ENCODE results near the gene ATP5PD. TPM values are rescaled to one million over a fixed set of nuclear protein-coding genes. Genes with fewer than 3 reads are reported as not detected.
"Not testable (repeated sequence)": the region's sequence is repeated elsewhere in the genome, so short reads cannot be mapped to it uniquely, and the experiment has no call there.

The ATP5PD gene
- total RNA-seq, 1 experiment from 2014 or later: 362 TPM

DNA sequence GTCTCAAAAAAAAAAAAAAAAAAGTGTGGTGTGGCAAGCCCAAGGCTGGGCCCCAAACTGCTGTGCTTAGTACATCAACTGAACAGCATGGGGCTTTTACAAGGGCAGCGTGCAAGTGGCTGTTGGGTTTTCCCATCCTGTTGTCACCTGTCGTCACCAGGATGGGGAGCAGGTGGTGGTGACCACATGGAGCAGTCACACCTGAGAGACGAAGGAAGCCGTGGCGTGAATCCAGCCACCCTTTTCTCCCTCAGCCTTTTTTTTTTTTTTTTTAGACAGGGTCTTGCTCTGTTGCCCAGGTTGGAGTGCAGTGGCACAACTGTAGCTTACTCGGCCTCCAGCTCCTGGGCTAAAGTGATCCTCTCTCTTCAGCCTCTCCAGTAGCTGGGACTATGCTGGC is 38.4 kb downstream of the ATP5PD start:
- intact Hi-C loops (cut with micrococcal nuclease): no loop called here
- H3K27ac Mint-ChIP-seq (ENCODE audit: low read depth, unreplicated experiment): no peak overlapping the region

DNA sequence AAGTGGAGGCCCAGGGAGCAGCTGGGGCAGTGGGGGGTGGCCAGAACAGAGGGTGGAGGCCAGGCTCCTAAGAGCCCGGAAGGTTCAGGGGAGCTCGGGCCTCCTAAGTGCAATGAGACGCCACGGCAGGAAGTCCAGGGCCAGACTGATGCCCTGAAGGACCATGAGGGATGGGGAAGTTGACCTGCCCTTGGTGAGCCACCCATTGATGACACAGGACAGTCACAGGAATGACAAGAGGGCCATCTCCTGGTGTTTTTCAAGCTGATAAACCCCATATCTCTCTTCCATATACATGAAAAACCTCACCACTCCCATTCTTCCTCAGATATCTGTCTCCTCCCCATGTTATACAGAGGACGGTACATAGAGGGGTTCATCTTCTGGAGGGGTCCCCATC is 40.1 kb downstream of the ATP5PD start:
- H3K27ac Mint-ChIP-seq (ENCODE audit: low read depth, unreplicated experiment): no peak overlapping the region
- H3K27me3 Mint-ChIP-seq (ENCODE audit: insufficient read depth, unreplicated experiment): no peaks in the 10 kb centered on the region
- no peak overlapping the region for H3K4me3 Mint-ChIP-seq (ENCODE audit: unreplicated experiment)
- peaks cover 11% of the 10 kb centered on the region for H3K36me3 Mint-ChIP-seq (ENCODE audit: insufficient read depth, unreplicated experiment)
- ChIA-PET CTCF (interaction anchor here (0.6 to 2.8 kb wide), 3 partner anchors 26 to 372 kb away, joined by 3 to 16 read pairs (median 4); no protein-coding TSS in a partner anchor), POLR2A (interaction anchor here (10.9 kb wide), 1 partner anchor 15 kb away, joined by 228 read pairs; the partner anchor contains the start of gene CDR2L)
- intact Hi-C loops (cut with micrococcal nuclease): loop anchor here (1.0 kb wide), 1 partner anchor 45 kb away; no protein-coding TSS in a partner anchor
- TF ChIP-seq, protein P1, sequence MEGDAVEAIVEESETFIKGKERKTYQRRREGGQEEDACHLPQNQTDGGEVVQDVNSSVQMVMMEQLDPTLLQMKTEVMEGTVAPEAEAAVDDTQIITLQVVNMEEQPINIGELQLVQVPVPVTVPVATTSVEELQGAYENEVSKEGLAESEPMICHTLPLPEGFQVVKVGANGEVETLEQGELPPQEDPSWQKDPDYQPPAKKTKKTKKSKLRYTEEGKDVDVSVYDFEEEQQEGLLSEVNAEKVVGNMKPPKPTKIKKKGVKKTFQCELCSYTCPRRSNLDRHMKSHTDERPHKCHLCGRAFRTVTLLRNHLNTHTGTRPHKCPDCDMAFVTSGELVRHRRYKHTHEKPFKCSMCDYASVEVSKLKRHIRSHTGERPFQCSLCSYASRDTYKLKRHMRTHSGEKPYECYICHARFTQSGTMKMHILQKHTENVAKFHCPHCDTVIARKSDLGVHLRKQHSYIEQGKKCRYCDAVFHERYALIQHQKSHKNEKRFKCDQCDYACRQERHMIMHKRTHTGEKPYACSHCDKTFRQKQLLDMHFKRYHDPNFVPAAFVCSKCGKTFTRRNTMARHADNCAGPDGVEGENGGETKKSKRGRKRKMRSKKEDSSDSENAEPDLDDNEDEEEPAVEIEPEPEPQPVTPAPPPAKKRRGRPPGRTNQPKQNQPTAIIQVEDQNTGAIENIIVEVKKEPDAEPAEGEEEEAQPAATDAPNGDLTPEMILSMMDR (IDR thresholded peaks at IDR 0.05; ENCODE audit: unreplicated experiment): no peak
- no peaks in the 10 kb centered on the region for H3K4me1 Mint-ChIP-seq (ENCODE audit: insufficient read depth, unreplicated experiment)
- no peaks in the 10 kb centered on the region for H3K9me3 Mint-ChIP-seq (ENCODE audit: unreplicated experiment)
- no TSS peak for BruUV-seq (replicated peaks)
- peak; percentile 27 for DNase-seq (ENCODE audit: unreplicated experiment)

More for the DNA sequence above, 38.4 kb downstream of the ATP5PD start:
- Mint-ChIP-seq H3K36me3 (ENCODE audit: insufficient read depth, unreplicated experiment) (no peaks in the 10 kb centered on the region), H3K4me1 (ENCODE audit: insufficient read depth, unreplicated experiment) (peaks cover 9% of the 10 kb centered on the region), H3K9me3 (ENCODE audit: unreplicated experiment) (no peaks in the 10 kb centered on the region), H3K4me3 (ENCODE audit: unreplicated experiment) (no peak overlapping the region), H3K27me3 (ENCODE audit: insufficient read depth, unreplicated experiment) (no peaks in the 10 kb centered on the region)
- TF ChIP-seq, protein P1 (IDR thresholded peaks at IDR 0.05; ENCODE audit: unreplicated experiment): no peak
- CTCF ChIA-PET: interaction anchor here (1.3 kb wide), 1 partner anchor 47 kb away, joined by 3 read pairs; no protein-coding TSS in a partner anchor
- BruUV-seq (replicated peaks): no TSS peak
- DNase-seq (ENCODE audit: unreplicated experiment): no peak
- POLR2A ChIA-PET: interaction anchor here (0.6 to 10.9 kb wide), 2 partner anchors 17 to 193 kb away, joined by 4 to 228 read pairs; partner anchors contain the start of gene CDR2L

DNA sequence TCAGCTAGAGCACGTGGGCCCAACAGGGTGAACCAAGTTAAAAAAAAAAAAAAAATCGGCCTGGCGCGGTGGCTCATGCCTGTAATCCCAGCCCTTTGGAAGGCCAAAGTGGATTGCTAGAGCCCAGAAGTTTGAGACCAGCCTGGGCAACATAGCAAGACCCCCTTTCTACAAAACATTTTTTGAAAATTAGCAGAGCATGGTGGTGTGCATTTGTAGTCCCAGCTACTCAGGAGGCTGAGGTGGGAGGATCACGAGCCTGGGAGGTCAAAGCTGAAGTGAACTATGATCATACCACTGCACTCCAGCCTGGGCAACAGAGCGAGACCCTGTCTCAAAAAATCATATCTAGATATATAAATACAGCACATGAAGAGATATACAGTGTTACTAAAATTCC is 40.7 kb downstream of the ATP5PD start:
- CTCF ChIA-PET: interaction anchor here (0.6 to 2.8 kb wide), 6 partner anchors 25 to 371 kb away, joined by 3 to 16 read pairs (median 3); no protein-coding TSS in a partner anchor
- intact Hi-C loops (cut with micrococcal nuclease): loop anchor here (1.0 kb wide), 1 partner anchor 45 kb away; no protein-coding TSS in a partner anchor
- POLR2A ChIA-PET: interaction anchor here (10.9 kb wide), 1 partner anchor 14 kb away, joined by 228 read pairs; the partner anchor contains the start of gene CDR2L

DNA sequence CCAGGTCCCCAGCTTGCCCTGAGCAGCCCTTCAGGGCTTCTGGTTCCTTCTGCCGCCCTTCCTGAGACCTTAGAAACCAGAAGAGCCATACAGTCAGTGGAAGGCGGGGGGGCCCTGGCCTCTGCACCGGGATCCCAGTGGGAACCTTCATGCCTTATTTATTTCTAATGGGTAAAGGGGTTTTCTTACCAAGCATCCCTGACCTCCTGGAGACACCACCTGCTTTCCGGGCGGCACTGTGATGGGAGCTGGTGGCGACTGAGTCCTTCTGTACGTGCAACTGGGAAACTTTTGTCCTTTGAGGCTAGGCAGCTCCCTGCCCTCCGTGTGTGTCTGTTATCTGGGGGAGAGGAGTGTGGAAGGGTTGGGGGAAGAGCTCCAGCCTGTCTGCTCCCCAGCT is 41.5 kb downstream of the ATP5PD start:
- no TSS peak for BruUV-seq (replicated peaks)
- H3K36me3 Mint-ChIP-seq (ENCODE audit: insufficient read depth, unreplicated experiment): peaks cover 16% of the 10 kb centered on the region
- H3K27ac Mint-ChIP-seq (ENCODE audit: low read depth, unreplicated experiment): no peak overlapping the region
- H3K27me3 Mint-ChIP-seq (ENCODE audit: insufficient read depth, unreplicated experiment): no peaks in the 10 kb centered on the region
- no peaks in the 10 kb centered on the region for H3K9me3 Mint-ChIP-seq (ENCODE audit: unreplicated experiment)
- H3K4me3 Mint-ChIP-seq (ENCODE audit: unreplicated experiment): no peak overlapping the region
- ChIA-PET CTCF (interaction anchor here (0.6 to 2.8 kb wide), 2 partner anchors 44 to 57 kb away, joined by 3 to 16 read pairs; no protein-coding TSS in a partner anchor), POLR2A (interaction anchor here (10.9 kb wide), 1 partner anchor 13 kb away, joined by 228 read pairs; the partner anchor contains the start of gene CDR2L)
- H3K4me1 Mint-ChIP-seq (ENCODE audit: insufficient read depth, unreplicated experiment): no peaks in the 10 kb centered on the region
- intact Hi-C loops (cut with micrococcal nuclease): no loop called here
- TF ChIP-seq, protein P1 (IDR thresholded peaks at IDR 0.05; ENCODE audit: unreplicated experiment): no peak
- DNase-seq (ENCODE audit: unreplicated experiment): no peak

More for the DNA sequence above, 40.7 kb downstream of the ATP5PD start:
- not testable (repeated sequence) for H3K4me3 Mint-ChIP-seq (ENCODE audit: unreplicated experiment); H3K27ac Mint-ChIP-seq (ENCODE audit: low read depth, unreplicated experiment); H3K27me3 Mint-ChIP-seq (ENCODE audit: insufficient read depth, unreplicated experiment); BruUV-seq (replicated peaks); H3K4me1 Mint-ChIP-seq (ENCODE audit: insufficient read depth, unreplicated experiment); H3K9me3 Mint-ChIP-seq (ENCODE audit: unreplicated experiment); DNase-seq (ENCODE audit: unreplicated experiment)
- peaks cover 16% of the 10 kb centered on the region for H3K36me3 Mint-ChIP-seq (ENCODE audit: insufficient read depth, unreplicated experiment)

Data from MCF 10A (cell line).